Liver (tissue), 9 donors: ENCODE measurements around the gene GAS2. TPM values are rescaled to one million over a fixed set of nuclear protein-coding genes. Genes with fewer than 3 reads are reported as not detected.

Experiments
- DNase-seq: peaks from one replicate; pipeline ENCODE4 v3.0.0-alpha.2; 2017; ENCODE audit warnings: low spot score
- H3K27ac ChIP-seq, 2 donors: one replicate each; pipeline ENCODE4 v1.7.0; 2013; ENCODE audit warnings: inconsistent platforms in 2 of 2, low read length in 2 of 2, control low read depth in 1 of 2, low read depth in 1 of 2, mild to moderate bottlenecking in 1 of 2
- H3K27me3 ChIP-seq, 4 donors: one replicate each; pipeline versions ENCODE4 v1.6.1 to v1.7.0; 2013; ENCODE audit warnings: low read length in 3 of 4, inconsistent platforms in 1 of 4, mild to moderate bottlenecking in 1 of 4, moderate library complexity in 1 of 4; ENCODE audit not compliant: control insufficient read depth in 4 of 4, insufficient read depth in 4 of 4
- H3K36me3 ChIP-seq, 4 donors: one replicate each; pipeline versions ENCODE4 v1.6.1 to v1.7.0; 2013; ENCODE audit warnings: low read length in 3 of 4, mild to moderate bottlenecking in 3 of 4, low read depth in 1 of 4, moderate library complexity in 1 of 4; ENCODE audit not compliant: control insufficient read depth in 4 of 4, insufficient read depth in 3 of 4
- H3K4me1 ChIP-seq, 4 donors: one replicate each; pipeline versions ENCODE4 v1.6.1 to v1.7.0; 2013; ENCODE audit warnings: low read length in 3 of 4, mild to moderate bottlenecking in 3 of 4, moderate library complexity in 1 of 4; ENCODE audit not compliant: control insufficient read depth in 4 of 4, insufficient read depth in 4 of 4
- H3K4me3 ChIP-seq, 3 donors: one replicate each; pipeline versions ENCODE4 v1.6.1 to v1.7.0; 2013; ENCODE audit warnings: low read length in 3 of 3, control low read depth in 1 of 3, low read depth in 1 of 3, mild to moderate bottlenecking in 1 of 3
- H3K9ac ChIP-seq, 2 donors: one replicate each; pipeline ENCODE4 v1.7.0; 2013; ENCODE audit warnings: low read length in 2 of 2, mild to moderate bottlenecking in 2 of 2, moderate library complexity in 2 of 2, control low read depth in 1 of 2, low read depth in 1 of 2
- H3K9me3 ChIP-seq, 4 donors: one replicate each; pipeline versions ENCODE4 v1.6.1 to v1.7.0; 2013; ENCODE audit warnings: low read length in 3 of 4; ENCODE audit not compliant: control insufficient read depth in 4 of 4
- EGR1 ChIP-seq, 2 donors: IDR thresholded peaks; 2 replicates each; pipeline ENCODE4 v1.6.1; 2016 to 2018; ENCODE audit warnings: antibody characterized with exemption in 2 of 2, low read depth in 2 of 2
- FOXA1 ChIP-seq: IDR thresholded peaks from 2 replicates; pipeline ENCODE4 v1.6.1; 2016; ENCODE audit warnings: antibody characterized with exemption
- FOXA2 ChIP-seq: IDR thresholded peaks from 2 replicates; pipeline ENCODE4 v1.6.1; 2016; ENCODE audit warnings: antibody characterized with exemption
- GABPA ChIP-seq, 2 donors: IDR thresholded peaks in 1 of 2; conservative IDR thresholded peaks in 1 of 2; 2 replicates each; pipeline ENCODE4 v1.6.1; 2016; ENCODE audit warnings: antibody characterized with exemption in 2 of 2, mild to moderate bottlenecking in 1 of 2, moderate library complexity in 1 of 2
- HNF4A ChIP-seq, 2 donors: conservative IDR thresholded peaks; 2 replicates each; pipeline ENCODE4 v1.6.1; 2016; ENCODE audit warnings: antibody characterized with exemption in 2 of 2, mild to moderate bottlenecking in 2 of 2
- HNF4G ChIP-seq: IDR thresholded peaks from 2 replicates; pipeline ENCODE4 v1.6.1; 2016; ENCODE audit warnings: antibody characterized with exemption
- JUND ChIP-seq, 2 donors: IDR thresholded peaks; 2 replicates each; pipeline ENCODE4 v1.6.1; 2016; ENCODE audit warnings: antibody characterized with exemption in 2 of 2
- NR2F2 ChIP-seq: IDR thresholded peaks from 2 replicates; pipeline ENCODE4 v1.6.1; 2016; ENCODE audit warnings: antibody characterized with exemption
- RAD21 ChIP-seq, 2 donors: IDR thresholded peaks; 2 replicates each; pipeline ENCODE4 v1.6.1; 2016; ENCODE audit warnings: antibody characterized with exemption in 2 of 2, mild to moderate bottlenecking in 2 of 2
- RXRA ChIP-seq, 2 donors: IDR thresholded peaks; 2 replicates each; pipeline ENCODE4 v1.6.1; 2017 to 2018; ENCODE audit warnings: antibody characterized with exemption in 2 of 2, mild to moderate bottlenecking in 1 of 2
- SP1 ChIP-seq: IDR thresholded peaks from 2 replicates; pipeline ENCODE4 v1.6.1; 2018; ENCODE audit warnings: antibody characterized with exemption, mild to moderate bottlenecking
- TAF1 ChIP-seq: conservative IDR thresholded peaks from 2 replicates; pipeline ENCODE4 v1.6.1; 2016; ENCODE audit warnings: antibody characterized with exemption, mild to moderate bottlenecking
- YY1 ChIP-seq: IDR thresholded peaks from 2 replicates; pipeline ENCODE4 v1.6.1; 2016; ENCODE audit warnings: antibody characterized with exemption, mild to moderate bottlenecking
- WGBS: extraction: QIAGEN DNeasy Blood & Tissue Kit; methylation state at CpG from one replicate; pipeline ENCODE4 v1.1.7; 2013; 5-methylcytosine and 5-hydroxymethylcytosine counted together
- polyA plus RNA-seq, 2 donors: library from polyadenylated mRNA; stranded (reverse) in 1 of 2; unstranded in 1 of 2; fragments of 200-250 nt in 1 of 2; fragments of >200 nt in 1 of 2; fragmentation: Nextera tagmentation in 1 of 2; extraction: Ambion mirVana in 1 of 2; gene quantifications; one replicate each; pipeline versions ENCODE4 v1.2.1 to v1.2.3, GENCODE V29; 2013 to 2015
- total RNA-seq, 2 donors: library from RNA; depleted of rRNA; stranded (reverse); fragments of >200 nt; gene quantifications; one replicate each; pipeline ENCODE4 v1.2.3, GENCODE V29; 2014
- TF ChIP-seq, protein P1 (sequence below): IDR thresholded peaks from 2 replicates; pipeline ENCODE4 v1.6.1; 2016; ENCODE audit warnings: antibody characterized with exemption
- TF ChIP-seq, protein P2 (sequence below): IDR thresholded peaks from 2 replicates; pipeline ENCODE4 v1.6.1; 2016; ENCODE audit warnings: antibody characterized with exemption, mild to moderate bottlenecking
- TF ChIP-seq, protein P3 (sequence below): fragments of 150-350 bp; IDR thresholded peaks from 2 replicates; pipeline ENCODE4 v1.5.1; 2017; ENCODE audit warnings: improper control_type of control experiment, low read depth, low read length; ENCODE audit not compliant: missing input control
- TF ChIP-seq, protein P4 (sequence below): IDR thresholded peaks from 2 replicates; pipeline ENCODE4 v1.6.1; 2016; ENCODE audit warnings: antibody characterized with exemption
- TF ChIP-seq, protein P5 (sequence below): IDR thresholded peaks from 2 replicates; pipeline ENCODE4 v1.6.1; 2016; ENCODE audit warnings: antibody characterized with exemption
- donor health status: healthy.
- donor health status: healthy.
- donor health status: healthy.
- donor health status: healthy.
- donor health status: healthy.

GAS2 gene
- total and polyA plus RNA-seq, 4 donors: 13.4 to 75.6 (median 42.3) TPM

DNA sequence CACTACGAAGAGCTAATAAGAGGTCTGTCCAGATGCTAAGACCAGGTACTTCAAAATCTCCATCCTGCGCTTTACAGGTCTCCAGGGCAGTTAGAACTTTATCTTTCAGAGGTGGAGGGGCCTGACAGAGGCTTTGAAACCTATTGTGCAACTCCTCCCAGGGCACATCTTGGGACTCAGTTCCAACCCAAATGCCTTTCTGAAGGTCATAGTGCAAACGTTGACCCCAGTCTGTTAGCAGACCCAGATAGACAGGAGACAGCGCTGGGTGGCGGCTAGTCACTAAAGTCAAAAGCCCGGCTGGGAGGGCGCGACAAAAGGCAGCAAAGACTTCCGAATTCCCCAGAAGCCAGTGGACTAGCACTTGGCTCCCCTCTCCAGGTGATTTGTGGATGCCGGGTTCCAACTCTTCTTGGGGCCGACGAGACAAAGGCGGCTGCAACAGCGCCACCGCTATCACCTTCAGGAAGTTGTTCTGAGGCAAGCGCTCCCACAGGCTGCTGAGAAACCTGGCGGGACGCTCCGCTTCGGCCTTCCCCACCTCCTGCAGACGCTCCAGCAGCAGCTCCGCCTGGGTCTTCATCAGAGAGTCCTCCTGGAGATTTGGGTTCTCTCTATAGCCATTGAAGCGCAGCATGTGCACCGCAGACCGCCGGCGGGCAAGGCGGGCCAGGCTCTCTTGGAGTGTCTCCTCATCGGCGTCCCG, 41.5 kb upstream of the GAS2 start (continued):
- TF ChIP-seq, protein P1, sequence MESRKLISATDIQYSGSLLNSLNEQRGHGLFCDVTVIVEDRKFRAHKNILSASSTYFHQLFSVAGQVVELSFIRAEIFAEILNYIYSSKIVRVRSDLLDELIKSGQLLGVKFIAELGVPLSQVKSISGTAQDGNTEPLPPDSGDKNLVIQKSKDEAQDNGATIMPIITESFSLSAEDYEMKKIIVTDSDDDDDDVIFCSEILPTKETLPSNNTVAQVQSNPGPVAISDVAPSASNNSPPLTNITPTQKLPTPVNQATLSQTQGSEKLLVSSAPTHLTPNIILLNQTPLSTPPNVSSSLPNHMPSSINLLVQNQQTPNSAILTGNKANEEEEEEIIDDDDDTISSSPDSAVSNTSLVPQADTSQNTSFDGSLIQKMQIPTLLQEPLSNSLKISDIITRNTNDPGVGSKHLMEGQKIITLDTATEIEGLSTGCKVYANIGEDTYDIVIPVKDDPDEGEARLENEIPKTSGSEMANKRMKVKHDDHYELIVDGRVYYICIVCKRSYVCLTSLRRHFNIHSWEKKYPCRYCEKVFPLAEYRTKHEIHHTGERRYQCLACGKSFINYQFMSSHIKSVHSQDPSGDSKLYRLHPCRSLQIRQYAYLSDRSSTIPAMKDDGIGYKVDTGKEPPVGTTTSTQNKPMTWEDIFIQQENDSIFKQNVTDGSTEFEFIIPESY: no peak

DNA sequence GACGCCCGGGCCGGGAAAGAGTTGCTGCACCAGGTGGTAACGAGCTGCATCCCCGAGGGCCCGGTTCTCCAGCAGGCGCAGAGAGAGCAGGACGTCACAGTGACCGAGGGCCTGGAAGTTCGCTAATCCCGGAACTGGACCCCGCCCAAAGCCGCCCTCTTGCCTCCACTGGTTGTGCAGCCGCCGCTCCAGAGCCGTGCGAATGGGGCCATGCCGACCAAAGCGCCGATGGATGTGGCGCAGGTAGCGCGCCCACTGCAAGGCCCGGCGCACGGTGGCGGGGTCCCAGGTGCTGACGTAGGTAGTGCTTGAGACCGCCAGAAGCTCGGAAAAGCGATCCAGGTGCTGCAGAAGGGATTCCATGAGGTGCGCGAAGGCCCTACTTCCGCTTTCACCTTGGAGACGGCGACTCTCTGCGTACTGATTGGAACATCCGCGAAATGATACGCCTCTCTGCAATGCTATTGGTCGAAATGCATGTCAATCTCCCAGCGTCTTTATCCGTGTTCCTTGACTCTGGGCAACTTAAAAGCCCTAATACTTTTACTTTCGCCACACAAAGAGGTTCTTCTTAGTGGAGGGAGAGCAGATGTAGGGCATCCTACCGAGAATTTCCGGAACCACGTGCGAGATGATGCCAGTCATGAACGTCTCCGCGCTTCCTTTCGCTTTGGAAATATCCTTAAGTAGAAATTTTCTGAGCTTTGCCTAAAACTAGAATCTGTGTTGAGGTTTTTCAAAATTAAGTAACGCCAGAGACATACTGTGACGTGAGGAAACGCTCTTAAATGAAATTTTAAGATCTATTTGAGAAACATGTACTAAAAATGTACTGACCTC, 40.7 kb upstream of the GAS2 start, which contains the start of gene FANCF:
TSS of gene FANCF (minus strand) at position 376 of the 840 bp plus-strand sequence. CDS start at position 363, 13 bp downstream.
- TF ChIP-seq RXRA (IDR thresholded peaks at IDR 0.05) (peak in 1 of 2 donors; percentile 14), HNF4G (no peak), NR2F2 (no peak), GABPA (IDR thresholded peaks at IDR 0.05 in 1 of 2, conservative IDR thresholded peaks at IDR 0.05 in 1 of 2) (peak; percentile 69 to 90), EGR1 (IDR thresholded peaks at IDR 0.05; ENCODE audit: low read depth in 2 of 2) (peak in 1 of 2 donors; percentile 60), TAF1 (peak; percentile 93), FOXA1 (no peak), FOXA2 (no peak), SP1 (peak; percentile 98), YY1 (peak; percentile 88), JUND (IDR thresholded peaks at IDR 0.05) (peak in 1 of 2 donors; percentile 27), HNF4A (conservative IDR thresholded peaks at IDR 0.05) (no peak), RAD21 (IDR thresholded peaks at IDR 0.05) (no peak)
- TF ChIP-seq, protein P2, sequence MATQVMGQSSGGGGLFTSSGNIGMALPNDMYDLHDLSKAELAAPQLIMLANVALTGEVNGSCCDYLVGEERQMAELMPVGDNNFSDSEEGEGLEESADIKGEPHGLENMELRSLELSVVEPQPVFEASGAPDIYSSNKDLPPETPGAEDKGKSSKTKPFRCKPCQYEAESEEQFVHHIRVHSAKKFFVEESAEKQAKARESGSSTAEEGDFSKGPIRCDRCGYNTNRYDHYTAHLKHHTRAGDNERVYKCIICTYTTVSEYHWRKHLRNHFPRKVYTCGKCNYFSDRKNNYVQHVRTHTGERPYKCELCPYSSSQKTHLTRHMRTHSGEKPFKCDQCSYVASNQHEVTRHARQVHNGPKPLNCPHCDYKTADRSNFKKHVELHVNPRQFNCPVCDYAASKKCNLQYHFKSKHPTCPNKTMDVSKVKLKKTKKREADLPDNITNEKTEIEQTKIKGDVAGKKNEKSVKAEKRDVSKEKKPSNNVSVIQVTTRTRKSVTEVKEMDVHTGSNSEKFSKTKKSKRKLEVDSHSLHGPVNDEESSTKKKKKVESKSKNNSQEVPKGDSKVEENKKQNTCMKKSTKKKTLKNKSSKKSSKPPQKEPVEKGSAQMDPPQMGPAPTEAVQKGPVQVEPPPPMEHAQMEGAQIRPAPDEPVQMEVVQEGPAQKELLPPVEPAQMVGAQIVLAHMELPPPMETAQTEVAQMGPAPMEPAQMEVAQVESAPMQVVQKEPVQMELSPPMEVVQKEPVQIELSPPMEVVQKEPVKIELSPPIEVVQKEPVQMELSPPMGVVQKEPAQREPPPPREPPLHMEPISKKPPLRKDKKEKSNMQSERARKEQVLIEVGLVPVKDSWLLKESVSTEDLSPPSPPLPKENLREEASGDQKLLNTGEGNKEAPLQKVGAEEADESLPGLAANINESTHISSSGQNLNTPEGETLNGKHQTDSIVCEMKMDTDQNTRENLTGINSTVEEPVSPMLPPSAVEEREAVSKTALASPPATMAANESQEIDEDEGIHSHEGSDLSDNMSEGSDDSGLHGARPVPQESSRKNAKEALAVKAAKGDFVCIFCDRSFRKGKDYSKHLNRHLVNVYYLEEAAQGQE: no peak
- TF ChIP-seq, protein P3, sequence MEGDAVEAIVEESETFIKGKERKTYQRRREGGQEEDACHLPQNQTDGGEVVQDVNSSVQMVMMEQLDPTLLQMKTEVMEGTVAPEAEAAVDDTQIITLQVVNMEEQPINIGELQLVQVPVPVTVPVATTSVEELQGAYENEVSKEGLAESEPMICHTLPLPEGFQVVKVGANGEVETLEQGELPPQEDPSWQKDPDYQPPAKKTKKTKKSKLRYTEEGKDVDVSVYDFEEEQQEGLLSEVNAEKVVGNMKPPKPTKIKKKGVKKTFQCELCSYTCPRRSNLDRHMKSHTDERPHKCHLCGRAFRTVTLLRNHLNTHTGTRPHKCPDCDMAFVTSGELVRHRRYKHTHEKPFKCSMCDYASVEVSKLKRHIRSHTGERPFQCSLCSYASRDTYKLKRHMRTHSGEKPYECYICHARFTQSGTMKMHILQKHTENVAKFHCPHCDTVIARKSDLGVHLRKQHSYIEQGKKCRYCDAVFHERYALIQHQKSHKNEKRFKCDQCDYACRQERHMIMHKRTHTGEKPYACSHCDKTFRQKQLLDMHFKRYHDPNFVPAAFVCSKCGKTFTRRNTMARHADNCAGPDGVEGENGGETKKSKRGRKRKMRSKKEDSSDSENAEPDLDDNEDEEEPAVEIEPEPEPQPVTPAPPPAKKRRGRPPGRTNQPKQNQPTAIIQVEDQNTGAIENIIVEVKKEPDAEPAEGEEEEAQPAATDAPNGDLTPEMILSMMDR: no peak
- TF ChIP-seq, protein P1: no peak
- TF ChIP-seq, protein P4, sequence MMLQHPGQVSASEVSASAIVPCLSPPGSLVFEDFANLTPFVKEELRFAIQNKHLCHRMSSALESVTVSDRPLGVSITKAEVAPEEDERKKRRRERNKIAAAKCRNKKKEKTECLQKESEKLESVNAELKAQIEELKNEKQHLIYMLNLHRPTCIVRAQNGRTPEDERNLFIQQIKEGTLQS: peak; percentile 38
- TF ChIP-seq, protein P5, sequence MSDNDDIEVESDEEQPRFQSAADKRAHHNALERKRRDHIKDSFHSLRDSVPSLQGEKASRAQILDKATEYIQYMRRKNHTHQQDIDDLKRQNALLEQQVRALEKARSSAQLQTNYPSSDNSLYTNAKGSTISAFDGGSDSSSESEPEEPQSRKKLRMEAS: peak; percentile 45
- Histone ChIP-seq H3K4me3 (peak within 1 kb of the TSS; percentile 71 to 100 (median 99)), H3K27ac (peak within 1 kb of the TSS; percentile 93 to 97), H3K9ac (peak within 1 kb of the TSS; percentile 94 to 96), H3K36me3 (no peaks in the 10 kb centered on the region), H3K4me1 (peaks cover 1 to 13% (median 7%) of the 10 kb centered on the region in 4 donors), H3K9me3 (no peaks in the 10 kb centered on the region), H3K27me3 (no peaks in the 10 kb centered on the region)
- WGBS: under 1% methylated on average over 55 of the region's 55 CpGs
- DNase-seq: peak; percentile 94
